Sigmoid colon (tissue), 4 donors: ENCODE results near the gene FAM221A.

Source experiments
- POLR2AphosphoS5 ChIP-seq, 4 donors: sonication (generic); formaldehyde crosslinking; IDR thresholded peaks; one replicate each; pipeline ENCODE4 v1.6.1; 2017; ENCODE audit warnings: antibody characterized with exemption in 4 of 4
- TF ChIP-seq, protein P1 (sequence below), 4 experiments: fragments of 450-650 bp in 3 of 4; fragments of 200-600 bp in 1 of 4; IDR thresholded peaks; one replicate each; pipeline ENCODE4 v1.5.1; 2016 to 2019; ENCODE audit warnings: antibody characterized with exemption in 4 of 4, mild to moderate bottlenecking in 3 of 4, moderate library complexity in 2 of 4

DNA sequence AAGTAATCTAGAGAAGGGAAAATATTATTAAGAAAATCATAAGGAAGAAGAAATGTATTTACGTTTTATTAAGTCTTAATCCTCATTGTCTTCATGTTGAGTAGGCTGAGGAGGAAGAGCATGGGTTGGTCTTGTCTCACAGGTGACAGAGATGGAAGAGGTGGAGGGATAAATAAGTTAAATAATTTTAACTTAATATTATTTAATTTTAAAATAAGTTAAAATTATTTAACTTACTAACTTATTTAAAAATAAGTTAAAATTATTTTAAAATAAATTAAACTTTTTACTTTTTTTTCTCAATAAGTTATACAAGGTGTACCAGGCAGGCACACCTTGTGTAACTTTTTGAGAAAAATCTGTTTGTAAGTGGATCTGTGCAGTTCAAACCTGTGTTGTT lies 66.6 kb downstream of the FAM221A start:
- TF ChIP-seq, protein P1, sequence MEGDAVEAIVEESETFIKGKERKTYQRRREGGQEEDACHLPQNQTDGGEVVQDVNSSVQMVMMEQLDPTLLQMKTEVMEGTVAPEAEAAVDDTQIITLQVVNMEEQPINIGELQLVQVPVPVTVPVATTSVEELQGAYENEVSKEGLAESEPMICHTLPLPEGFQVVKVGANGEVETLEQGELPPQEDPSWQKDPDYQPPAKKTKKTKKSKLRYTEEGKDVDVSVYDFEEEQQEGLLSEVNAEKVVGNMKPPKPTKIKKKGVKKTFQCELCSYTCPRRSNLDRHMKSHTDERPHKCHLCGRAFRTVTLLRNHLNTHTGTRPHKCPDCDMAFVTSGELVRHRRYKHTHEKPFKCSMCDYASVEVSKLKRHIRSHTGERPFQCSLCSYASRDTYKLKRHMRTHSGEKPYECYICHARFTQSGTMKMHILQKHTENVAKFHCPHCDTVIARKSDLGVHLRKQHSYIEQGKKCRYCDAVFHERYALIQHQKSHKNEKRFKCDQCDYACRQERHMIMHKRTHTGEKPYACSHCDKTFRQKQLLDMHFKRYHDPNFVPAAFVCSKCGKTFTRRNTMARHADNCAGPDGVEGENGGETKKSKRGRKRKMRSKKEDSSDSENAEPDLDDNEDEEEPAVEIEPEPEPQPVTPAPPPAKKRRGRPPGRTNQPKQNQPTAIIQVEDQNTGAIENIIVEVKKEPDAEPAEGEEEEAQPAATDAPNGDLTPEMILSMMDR (IDR thresholded peaks at IDR 0.05), result no peak
- no peak for TF ChIP-seq POLR2AphosphoS5 (IDR thresholded peaks at IDR 0.05)
